ENCODE results near the gene GRIPAP1.

DNA sequence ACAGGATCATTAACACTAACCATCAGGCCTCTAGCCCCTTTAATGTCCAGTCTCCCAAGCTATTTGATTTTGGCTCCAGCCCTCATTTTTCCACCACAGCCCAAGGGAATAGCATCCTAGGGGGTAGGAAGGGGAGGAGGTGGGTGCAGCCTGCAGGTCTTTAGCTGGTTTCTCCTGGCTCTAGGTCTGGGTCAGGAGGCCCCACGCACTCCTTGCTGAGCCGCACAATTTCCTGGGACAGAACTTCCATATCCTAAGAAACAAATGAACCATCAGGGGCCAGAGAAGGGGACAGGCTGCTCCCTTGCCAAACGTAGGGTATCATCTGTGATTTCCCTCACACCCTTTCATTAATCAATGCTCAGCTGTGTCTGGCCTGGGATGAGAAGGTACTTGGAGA lies 28.0 kb downstream of the GRIPAP1 start:
- no peak for TF ChIP-seq POLR2A (IDR thresholded peaks at IDR 0.05)
- TF ChIP-seq, protein P1, sequence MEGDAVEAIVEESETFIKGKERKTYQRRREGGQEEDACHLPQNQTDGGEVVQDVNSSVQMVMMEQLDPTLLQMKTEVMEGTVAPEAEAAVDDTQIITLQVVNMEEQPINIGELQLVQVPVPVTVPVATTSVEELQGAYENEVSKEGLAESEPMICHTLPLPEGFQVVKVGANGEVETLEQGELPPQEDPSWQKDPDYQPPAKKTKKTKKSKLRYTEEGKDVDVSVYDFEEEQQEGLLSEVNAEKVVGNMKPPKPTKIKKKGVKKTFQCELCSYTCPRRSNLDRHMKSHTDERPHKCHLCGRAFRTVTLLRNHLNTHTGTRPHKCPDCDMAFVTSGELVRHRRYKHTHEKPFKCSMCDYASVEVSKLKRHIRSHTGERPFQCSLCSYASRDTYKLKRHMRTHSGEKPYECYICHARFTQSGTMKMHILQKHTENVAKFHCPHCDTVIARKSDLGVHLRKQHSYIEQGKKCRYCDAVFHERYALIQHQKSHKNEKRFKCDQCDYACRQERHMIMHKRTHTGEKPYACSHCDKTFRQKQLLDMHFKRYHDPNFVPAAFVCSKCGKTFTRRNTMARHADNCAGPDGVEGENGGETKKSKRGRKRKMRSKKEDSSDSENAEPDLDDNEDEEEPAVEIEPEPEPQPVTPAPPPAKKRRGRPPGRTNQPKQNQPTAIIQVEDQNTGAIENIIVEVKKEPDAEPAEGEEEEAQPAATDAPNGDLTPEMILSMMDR (IDR thresholded peaks at IDR 0.05 in 4 of 5, conservative IDR thresholded peaks at IDR 0.05 in 1 of 5), result no peak
